ENCODE data around the gene NME7.

NME7 gene

DNA sequence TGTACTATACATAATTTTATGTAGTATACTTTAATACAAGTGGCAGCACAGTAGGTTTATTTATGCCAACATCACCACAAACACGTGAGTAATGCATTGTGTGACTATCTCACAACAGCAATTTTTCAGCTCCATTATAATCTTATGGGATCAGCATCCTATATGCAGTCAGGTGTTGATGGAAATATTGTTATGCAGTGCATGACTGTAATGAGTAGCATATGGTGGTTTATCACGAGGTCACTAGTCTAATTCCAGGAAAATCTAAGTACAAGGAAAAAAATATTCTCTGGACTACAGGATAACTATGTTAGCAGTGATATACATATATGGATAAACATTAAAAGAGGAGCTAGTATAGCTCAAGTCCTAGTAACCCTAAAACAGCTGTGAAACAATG lies 192.1 kb downstream of the NME7 start:
- no peak overlapping the region for H3K4me3 ChIP-seq (ENCODE audit: low read length, poor library complexity, severe bottlenecking)
- H3K4me1 ChIP-seq (ENCODE audit: insufficient read depth, low read length, poor library complexity, severe bottlenecking): no peaks in the 10 kb centered on the region
- H3F3A ChIP-seq (ENCODE audit: low read depth): no peaks in the 10 kb centered on the region; the same call in 1 of the 2 replicates
- H3K9me3 ChIP-seq (ENCODE audit: insufficient read depth, low read depth, low read length): no peaks in the 10 kb centered on the region
- no peaks in the 10 kb centered on the region for H3K9me2 ChIP-seq (replicated peaks; ENCODE audit: low read depth, low read length)
- no peak for TF ChIP-seq EZH2phosphoT487 (IDR thresholded peaks at IDR 0.05; ENCODE audit: borderline replicate concordance)
- TF ChIP-seq, protein P1, sequence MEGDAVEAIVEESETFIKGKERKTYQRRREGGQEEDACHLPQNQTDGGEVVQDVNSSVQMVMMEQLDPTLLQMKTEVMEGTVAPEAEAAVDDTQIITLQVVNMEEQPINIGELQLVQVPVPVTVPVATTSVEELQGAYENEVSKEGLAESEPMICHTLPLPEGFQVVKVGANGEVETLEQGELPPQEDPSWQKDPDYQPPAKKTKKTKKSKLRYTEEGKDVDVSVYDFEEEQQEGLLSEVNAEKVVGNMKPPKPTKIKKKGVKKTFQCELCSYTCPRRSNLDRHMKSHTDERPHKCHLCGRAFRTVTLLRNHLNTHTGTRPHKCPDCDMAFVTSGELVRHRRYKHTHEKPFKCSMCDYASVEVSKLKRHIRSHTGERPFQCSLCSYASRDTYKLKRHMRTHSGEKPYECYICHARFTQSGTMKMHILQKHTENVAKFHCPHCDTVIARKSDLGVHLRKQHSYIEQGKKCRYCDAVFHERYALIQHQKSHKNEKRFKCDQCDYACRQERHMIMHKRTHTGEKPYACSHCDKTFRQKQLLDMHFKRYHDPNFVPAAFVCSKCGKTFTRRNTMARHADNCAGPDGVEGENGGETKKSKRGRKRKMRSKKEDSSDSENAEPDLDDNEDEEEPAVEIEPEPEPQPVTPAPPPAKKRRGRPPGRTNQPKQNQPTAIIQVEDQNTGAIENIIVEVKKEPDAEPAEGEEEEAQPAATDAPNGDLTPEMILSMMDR (conservative IDR thresholded peaks at IDR 0.05; ENCODE audit: low read length): no peak
- no peaks in the 10 kb centered on the region for H3K36me3 ChIP-seq (ENCODE audit: insufficient read depth, low read length)
- H3K79me2 ChIP-seq (ENCODE audit: insufficient read depth, low read length): no peaks in the 10 kb centered on the region
- H3K4me2 ChIP-seq (ENCODE audit: low read depth, low read length, poor library complexity, severe bottlenecking): no peak overlapping the region
- no peak overlapping the region for H3K9ac ChIP-seq (ENCODE audit: low read depth, low read length, poor library complexity, severe bottlenecking)
- no peaks in the 10 kb centered on the region for H4K20me1 ChIP-seq (ENCODE audit: insufficient read depth, low read length, poor library complexity, severe bottlenecking)
- H3K27me3 ChIP-seq (ENCODE audit: insufficient read depth, low read length, poor library complexity, severe bottlenecking): no peaks in the 10 kb centered on the region
- H2AFZ ChIP-seq (ENCODE audit: low read length): no peak overlapping the region

DNA sequence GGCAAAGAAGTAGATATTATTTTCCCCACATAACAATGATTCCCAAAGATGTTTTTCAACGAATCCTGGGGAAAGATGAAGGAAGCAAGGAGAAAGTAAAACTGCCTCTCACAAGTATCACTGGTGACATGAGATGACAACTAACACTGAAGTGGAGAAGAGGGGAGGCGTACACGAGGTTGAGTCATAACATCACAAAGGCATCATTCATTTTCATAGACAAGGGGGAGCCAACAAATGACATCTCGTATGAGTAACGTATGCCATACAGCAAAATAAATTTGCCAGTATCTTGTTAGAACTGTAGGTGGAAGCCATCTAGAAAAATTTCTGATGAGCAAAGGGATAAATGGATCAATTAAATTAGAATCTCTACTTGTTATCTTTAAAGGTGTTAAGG lies 204.5 kb downstream of the NME7 start:
- no peaks in the 10 kb centered on the region for H3K4me1 ChIP-seq (ENCODE audit: insufficient read depth, low read length, poor library complexity, severe bottlenecking)

GRCh38 chr1:169161496-169162194 lies 206.0 kb downstream of the NME7 start:
- Histone ChIP-seq H2AFZ (ENCODE audit: low read length) (no peak overlapping the region), H3K9me2 (replicated peaks; ENCODE audit: low read depth, low read length) (no peaks in the 10 kb centered on the region), H3K79me2 (ENCODE audit: insufficient read depth, low read length) (no peaks in the 10 kb centered on the region), H3K36me3 (ENCODE audit: insufficient read depth, low read length) (no peaks in the 10 kb centered on the region), H4K20me1 (ENCODE audit: insufficient read depth, low read length, poor library complexity, severe bottlenecking) (no peaks in the 10 kb centered on the region), H3K4me1 (ENCODE audit: insufficient read depth, low read length, poor library complexity, severe bottlenecking) (no peaks in the 10 kb centered on the region), H3K4me3 (ENCODE audit: low read length, poor library complexity, severe bottlenecking) (no peak overlapping the region), H3K9ac (ENCODE audit: low read depth, low read length, poor library complexity, severe bottlenecking) (no peak overlapping the region), H3K27me3 (ENCODE audit: insufficient read depth, low read length, poor library complexity, severe bottlenecking) (no peaks in the 10 kb centered on the region), H3K9me3 (ENCODE audit: insufficient read depth, low read depth, low read length) (no peaks in the 10 kb centered on the region), H3K4me2 (ENCODE audit: low read depth, low read length, poor library complexity, severe bottlenecking) (no peak overlapping the region), H3F3A (ENCODE audit: low read depth) (no peaks in the 10 kb centered on the region)
- TF ChIP-seq, protein P1 (conservative IDR thresholded peaks at IDR 0.05; ENCODE audit: low read length): no peak
- TF ChIP-seq EZH2phosphoT487 (IDR thresholded peaks at IDR 0.05; ENCODE audit: borderline replicate concordance): no peak

More for the DNA sequence above, 204.5 kb downstream of the NME7 start:
- H3K4me2 ChIP-seq (ENCODE audit: low read depth, low read length, poor library complexity, severe bottlenecking): no peak overlapping the region
- no peaks in the 10 kb centered on the region for H3K36me3 ChIP-seq (ENCODE audit: insufficient read depth, low read length)
- H3K79me2 ChIP-seq (ENCODE audit: insufficient read depth, low read length): no peaks in the 10 kb centered on the region
- no peaks in the 10 kb centered on the region for H3K27me3 ChIP-seq (ENCODE audit: insufficient read depth, low read length, poor library complexity, severe bottlenecking)
- H4K20me1 ChIP-seq (ENCODE audit: insufficient read depth, low read length, poor library complexity, severe bottlenecking): no peaks in the 10 kb centered on the region
- H3K9me3 ChIP-seq (ENCODE audit: insufficient read depth, low read depth, low read length): no peaks in the 10 kb centered on the region
- H3K9ac ChIP-seq (ENCODE audit: low read depth, low read length, poor library complexity, severe bottlenecking): no peak overlapping the region
- H3K9me2 ChIP-seq (replicated peaks; ENCODE audit: low read depth, low read length): no peaks in the 10 kb centered on the region
- TF ChIP-seq, protein P1 (conservative IDR thresholded peaks at IDR 0.05; ENCODE audit: low read length): no peak
- TF ChIP-seq EZH2phosphoT487 (IDR thresholded peaks at IDR 0.05; ENCODE audit: borderline replicate concordance): no peak
- no peak overlapping the region for H2AFZ ChIP-seq (ENCODE audit: low read length)
- no peaks in the 10 kb centered on the region for H3F3A ChIP-seq (ENCODE audit: low read depth)
- H3K4me3 ChIP-seq (ENCODE audit: low read length, poor library complexity, severe bottlenecking): no peak overlapping the region

Data from Loucy (cell line).